ENCODE data around the gene TXNRD1. TPM values are rescaled to one million over a fixed set of nuclear protein-coding genes. Genes with fewer than 3 reads are reported as not detected.
"Not testable (repeated sequence)": the region's sequence is repeated elsewhere in the genome, so short reads cannot be mapped to it uniquely, and the experiment has no call there.

TXNRD1 gene
- total RNA-seq, 1 donor from 2014 or later: 98.0 TPM

GRCh38 chr12:104171785-104172569 lies 43.6 kb upstream of the TXNRD1 start:
- TF ChIP-seq CTCF (IDR thresholded peaks at IDR 0.05; ENCODE audit: borderline replicate concordance): no peak
- intact Hi-C loops (cut with micrococcal nuclease): no loop called here
- Histone ChIP-seq H3K27me3 (ENCODE audit: low read depth) (no peaks in the 10 kb centered on the region), H3K9me3 (replicated peaks) (no peaks in the 10 kb centered on the region), H3K36me3 (no peaks in the 10 kb centered on the region), H3K4me3 (no peak overlapping the region), H3K27ac (replicated peaks) (no peak overlapping the region), H3K4me1 (peaks cover 8% of the 10 kb centered on the region)
- no peak for DNase-seq

GRCh38 chr12:104172570-104172947 lies 43.0 kb upstream of the TXNRD1 start:
- DNase-seq: no peak
- Histone ChIP-seq H3K4me3 (no peak overlapping the region), H3K9me3 (replicated peaks) (no peaks in the 10 kb centered on the region), H3K27me3 (ENCODE audit: low read depth) (no peaks in the 10 kb centered on the region), H3K36me3 (no peaks in the 10 kb centered on the region), H3K4me1 (peaks cover 8% of the 10 kb centered on the region), H3K27ac (replicated peaks) (no peak overlapping the region)
- no peak for TF ChIP-seq CTCF (IDR thresholded peaks at IDR 0.05; ENCODE audit: borderline replicate concordance)
- intact Hi-C loops (cut with micrococcal nuclease): no loop called here

- H3K27ac ChIP-seq (replicated peaks); H3K36me3 ChIP-seq; intact Hi-C loops (cut with micrococcal nuclease); H3K9me3 ChIP-seq (replicated peaks); DNase-seq; H3K4me3 ChIP-seq; H3K27me3 ChIP-seq (ENCODE audit: low read depth): not testable (repeated sequence)
- peaks cover 12% of the 10 kb centered on the region for H3K4me1 ChIP-seq
Observed at GRCh38 chr12:104173804-104174203, 41.8 kb upstream of the TXNRD1 start.

GRCh38 chr12:104175726-104176247 lies 39.8 kb upstream of the TXNRD1 start:
- intact Hi-C loops (cut with micrococcal nuclease): no loop called here
- DNase-seq: no peak
- H3K27ac ChIP-seq (replicated peaks): no peak overlapping the region

GRCh38 chr12:104177336-104177662 lies 38.3 kb upstream of the TXNRD1 start:
- no peak overlapping the region for H3K4me3 ChIP-seq

More at GRCh38 chr12:104175726-104176247, 39.8 kb upstream of the TXNRD1 start:
- Histone ChIP-seq H3K27me3 (ENCODE audit: low read depth) (no peaks in the 10 kb centered on the region), H3K4me3 (no peak overlapping the region), H3K9me3 (replicated peaks) (no peaks in the 10 kb centered on the region), H3K4me1 (peaks cover 12% of the 10 kb centered on the region), H3K36me3 (no peaks in the 10 kb centered on the region)
- TF ChIP-seq CTCF (IDR thresholded peaks at IDR 0.05; ENCODE audit: borderline replicate concordance): no peak

More at GRCh38 chr12:104177336-104177662, 38.3 kb upstream of the TXNRD1 start:
- Histone ChIP-seq H3K4me1 (peaks cover 20% of the 10 kb centered on the region), H3K9me3 (replicated peaks) (no peaks in the 10 kb centered on the region), H3K36me3 (no peaks in the 10 kb centered on the region), H3K27ac (replicated peaks) (peak overlapping the region; percentile 77), H3K27me3 (ENCODE audit: low read depth) (no peaks in the 10 kb centered on the region)
- no peak for DNase-seq
- TF ChIP-seq CTCF (IDR thresholded peaks at IDR 0.05; ENCODE audit: borderline replicate concordance): no peak
- intact Hi-C loops (cut with micrococcal nuclease): no loop called here
